ENCODE results near the gene RGL2.

DNA sequence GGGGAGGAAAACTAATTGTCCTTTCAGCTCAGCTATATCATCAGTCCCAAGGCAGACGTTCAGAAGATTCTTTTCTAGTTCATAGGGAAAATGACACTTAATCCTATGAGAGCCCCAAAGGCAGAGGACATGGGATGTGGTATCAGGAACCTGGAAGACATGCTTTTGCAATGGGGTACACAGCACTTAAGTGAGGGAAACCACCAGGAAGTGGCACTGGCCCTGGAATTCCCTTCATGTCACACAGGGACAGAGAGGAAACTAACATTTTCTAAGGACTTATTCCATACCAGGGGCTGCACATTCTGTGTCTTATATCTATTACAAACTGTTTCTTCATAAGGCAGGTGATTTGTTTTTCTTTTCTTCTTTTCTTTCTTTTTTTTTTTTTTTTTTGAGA is 55.3 kb downstream of the RGL2 start:
- no peak for TF ChIP-seq EZH2 (IDR thresholded peaks at IDR 0.05; ENCODE audit: borderline replicate concordance, low read length)
- TF ChIP-seq, protein P1, sequence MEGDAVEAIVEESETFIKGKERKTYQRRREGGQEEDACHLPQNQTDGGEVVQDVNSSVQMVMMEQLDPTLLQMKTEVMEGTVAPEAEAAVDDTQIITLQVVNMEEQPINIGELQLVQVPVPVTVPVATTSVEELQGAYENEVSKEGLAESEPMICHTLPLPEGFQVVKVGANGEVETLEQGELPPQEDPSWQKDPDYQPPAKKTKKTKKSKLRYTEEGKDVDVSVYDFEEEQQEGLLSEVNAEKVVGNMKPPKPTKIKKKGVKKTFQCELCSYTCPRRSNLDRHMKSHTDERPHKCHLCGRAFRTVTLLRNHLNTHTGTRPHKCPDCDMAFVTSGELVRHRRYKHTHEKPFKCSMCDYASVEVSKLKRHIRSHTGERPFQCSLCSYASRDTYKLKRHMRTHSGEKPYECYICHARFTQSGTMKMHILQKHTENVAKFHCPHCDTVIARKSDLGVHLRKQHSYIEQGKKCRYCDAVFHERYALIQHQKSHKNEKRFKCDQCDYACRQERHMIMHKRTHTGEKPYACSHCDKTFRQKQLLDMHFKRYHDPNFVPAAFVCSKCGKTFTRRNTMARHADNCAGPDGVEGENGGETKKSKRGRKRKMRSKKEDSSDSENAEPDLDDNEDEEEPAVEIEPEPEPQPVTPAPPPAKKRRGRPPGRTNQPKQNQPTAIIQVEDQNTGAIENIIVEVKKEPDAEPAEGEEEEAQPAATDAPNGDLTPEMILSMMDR (IDR thresholded peaks at IDR 0.05; ENCODE audit: low read length), result no peak

All from OCI-LY1 (cell line).